ENCODE measurements around the gene FAM180A. TPM values are rescaled to one million over a fixed set of nuclear protein-coding genes. Genes with fewer than 3 reads are reported as not detected.
A peak's percentile ranks its signal among the peaks of the same experiment; 100 is the strongest.

The FAM180A gene
- total and polyA plus RNA-seq, 9 of the 15 experiments (the other 6 are each of a cell fraction or from before 2014, with no cell fraction given) = not detected

- TF ChIP-seq HMGXB4 (CRISPR knock-in tag; IDR thresholded peaks at IDR 0.05) = no peak
- TF ChIP-seq ELK3 (CRISPR knock-in tag; IDR thresholded peaks at IDR 0.05) = no peak
- 0 out of 4 replicates have a peak, but pooled peaks of 1 of the 2 experiments have one; percentile 18 for TF ChIP-seq MAZ (CRISPR knock-in tag; conservative IDR thresholded peaks at IDR 0.05 in 1 of 2, IDR thresholded peaks at IDR 0.05 in 1 of 2)
- no peak for TF ChIP-seq NR4A1 (CRISPR knock-in tag; IDR thresholded peaks at IDR 0.05)
- 0 out of 2 replicates have a peak, but pooled peaks have one; percentile 47 for TF ChIP-seq NR4A1 (tag; IDR thresholded peaks at IDR 0.05)
- TF ChIP-seq SRF (CRISPR knock-in tag; IDR thresholded peaks at IDR 0.05) = peak in 1 of 2 experiments; percentile 55; a peak in 1 of 4 replicates
- no peak for TF ChIP-seq TRIM24 (IDR thresholded peaks at IDR 0.05)
- TF ChIP-seq NR2C2 (CRISPR knock-in tag; IDR thresholded peaks at IDR 0.05) = no peak
- peak; percentile 78 for TF ChIP-seq NR2C2 (tag; IDR thresholded peaks at IDR 0.05)
Measured at GRCh38 chr7:135761751-135762488, 13.3 kb upstream of the FAM180A start (continued).

Measured in K562 (cell line).